Gastrocnemius medialis (tissue), 4 donors: ENCODE data around the gene ADAM12. TPM values are rescaled to one million over a fixed set of nuclear protein-coding genes. Genes with fewer than 3 reads are reported as not detected.

ENCODE experiments used
- ATAC-seq, 2 donors: fragments of 150-250 bp; one replicate each; pipeline ENCODE4 v1.9.1; 2016
- DNase-seq, 2 donors: peaks; one replicate each; pipeline ENCODE4 v3.0.0-alpha.2; 2019
- H3K27ac ChIP-seq, 4 donors: fragments of 200-600 bp; sonication (generic); 1 replicate in 1 of 4; 2 replicates in 3 of 4; pipeline ENCODE4 v1.5.1; 2016 to 2018; ENCODE audit warnings: mild to moderate bottlenecking in 2 of 4, moderate library complexity in 1 of 4
- H3K27me3 ChIP-seq, 3 donors: fragments of 200-600 bp; sonication (generic) in 2 of 3; 1 replicate in 1 of 3; 2 replicates in 2 of 3; pipeline versions ENCODE4 v1.5.1 to v1.6.0; 2016 to 2019; ENCODE audit warnings: mild to moderate bottlenecking in 1 of 3, moderate library complexity in 1 of 3
- H3K36me3 ChIP-seq, 2 donors: fragments of 200-600 bp; sonication (generic) in 1 of 2; one replicate each; pipeline ENCODE4 v1.5.1; 2017 to 2018
- H3K4me1 ChIP-seq, 2 donors: fragments of 200-600 bp; sonication (generic) in 1 of 2; one replicate each; pipeline ENCODE4 v1.5.1; 2016 to 2017; ENCODE audit warnings: mild to moderate bottlenecking in 2 of 2
- H3K4me3 ChIP-seq, 4 donors: fragments of 200-600 bp; sonication (generic) in 3 of 4; 1 replicate in 1 of 4; 2 replicates in 3 of 4; pipeline ENCODE4 v1.5.1; 2016 to 2019; ENCODE audit warnings: mild to moderate bottlenecking in 2 of 4
- H3K9me3 ChIP-seq, 3 donors: fragments of 200-600 bp; sonication (generic) in 2 of 3; 1 replicate in 1 of 3; 2 replicates in 2 of 3; pipeline ENCODE4 v1.5.1; 2016 to 2019
- CTCF ChIP-seq, 5 experiments: fragments of 450-650 bp in 3 of 5; fragments of 200-600 bp in 2 of 5; sonication (generic) in 2 of 5; IDR thresholded peaks in 4 of 5; conservative IDR thresholded peaks in 1 of 5; 1 replicate in 4 of 5; 2 replicates in 1 of 5; pipeline ENCODE4 v1.5.1; 2016 to 2019; ENCODE audit warnings: antibody characterized with exemption in 5 of 5, mild to moderate bottlenecking in 3 of 5, moderate library complexity in 3 of 5
- POLR2A ChIP-seq, 2 donors: fragments of 450-650 bp; IDR thresholded peaks; one replicate each; pipeline ENCODE4 v1.6.1; 2017; ENCODE audit warnings: antibody characterized with exemption in 2 of 2, mild to moderate bottlenecking in 2 of 2, moderate library complexity in 2 of 2
- in situ Hi-C, 4 donors: fragments of 200-750 bp; cut with MboI; loops; one replicate each; pipeline versions ENCODE4 v1.15.0 to v1.8.0; 2017; ENCODE audit warnings: low sequenced_read_pairs in 4 of 4
- intact Hi-C: fragments of 100-400 bp; cut with DNase I; formaldehyde crosslinking; loops from one replicate; pipeline ENCODE4 v1.15.1; 2023; ENCODE audit warnings: low total_unique reads
- total RNA-seq, 4 donors: library from RNA; depleted of rRNA; stranded (reverse); fragments of >200 nt; gene quantifications; one replicate each; pipeline versions ENCODE4 v1.1.0 to v1.2.3, GENCODE V29; 2016

ADAM12 gene
- total RNA-seq, 4 donors from 2014 or later: 0.10 TPM; not detected in 3

GRCh38 chr10:126083009-126083408 is 305.3 kb downstream of the ADAM12 start:
- intact Hi-C loops: no loop called here
- in situ Hi-C loops: no loop called here
- H3K27me3 ChIP-seq: no peaks in the 10 kb centered on the region

GRCh38 chr10:126081841-126082466 is 306.3 kb downstream of the ADAM12 start:
- TF ChIP-seq POLR2A (IDR thresholded peaks at IDR 0.05) (no peak), CTCF (IDR thresholded peaks at IDR 0.05 in 4 of 5, conservative IDR thresholded peaks at IDR 0.05 in 1 of 5) (no peak)
- no peaks in the 10 kb centered on the region for H3K36me3 ChIP-seq
- intact Hi-C loops: no loop called here
- no peak overlapping the region for H3K27ac ChIP-seq
- ATAC-seq (no peak), DNase-seq (no peak)
- in situ Hi-C loops: no loop called here
- no peaks in the 10 kb centered on the region for H3K27me3 ChIP-seq
- H3K4me3 ChIP-seq: no peak overlapping the region
- H3K9me3 ChIP-seq: no peaks in the 10 kb centered on the region
- no peaks in the 10 kb centered on the region for H3K4me1 ChIP-seq

More at GRCh38 chr10:126083009-126083408, 305.3 kb downstream of the ADAM12 start:
- no peak overlapping the region for H3K4me3 ChIP-seq
- H3K36me3 ChIP-seq: no peaks in the 10 kb centered on the region
- no peak overlapping the region for H3K27ac ChIP-seq
- DNase-seq (no peak), ATAC-seq (no peak)
- TF ChIP-seq POLR2A (IDR thresholded peaks at IDR 0.05) (no peak), CTCF (IDR thresholded peaks at IDR 0.05 in 4 of 5, conservative IDR thresholded peaks at IDR 0.05 in 1 of 5) (no peak)
- no peaks in the 10 kb centered on the region for H3K4me1 ChIP-seq
- no peaks in the 10 kb centered on the region for H3K9me3 ChIP-seq

GRCh38 chr10:126080879-126081411 is 307.3 kb downstream of the ADAM12 start:
- Histone ChIP-seq H3K27me3 (no peaks in the 10 kb centered on the region), H3K4me3 (no peak overlapping the region), H3K9me3 (no peaks in the 10 kb centered on the region), H3K4me1 (no peaks in the 10 kb centered on the region), H3K36me3 (no peaks in the 10 kb centered on the region), H3K27ac (no peak overlapping the region)
- in situ Hi-C loops (no loop called here), intact Hi-C loops (no loop called here)
- ATAC-seq (no peak), DNase-seq (no peak)
- no peak for TF ChIP-seq POLR2A (IDR thresholded peaks at IDR 0.05)
- no peak for TF ChIP-seq CTCF (IDR thresholded peaks at IDR 0.05 in 4 of 5, conservative IDR thresholded peaks at IDR 0.05 in 1 of 5)

GRCh38 chr10:126080291-126080825 is 307.9 kb downstream of the ADAM12 start:
- intact Hi-C loops: no loop called here
- Histone ChIP-seq H3K27ac (no peak overlapping the region), H3K4me3 (no peak overlapping the region), H3K4me1 (no peaks in the 10 kb centered on the region), H3K9me3 (no peaks in the 10 kb centered on the region), H3K36me3 (no peaks in the 10 kb centered on the region), H3K27me3 (no peaks in the 10 kb centered on the region)
- TF ChIP-seq CTCF (IDR thresholded peaks at IDR 0.05 in 4 of 5, conservative IDR thresholded peaks at IDR 0.05 in 1 of 5): no peak
- no peak for TF ChIP-seq POLR2A (IDR thresholded peaks at IDR 0.05)
- in situ Hi-C loops: no loop called here
- DNase-seq: no peak
- ATAC-seq: no peak
